GM21825 (cell line): ENCODE results near the gene BPIFA3.

Experiments used
- ATAC-seq: cut with Tn5 transposase; IDR thresholded peaks from one replicate; pipeline ENCODE4 v1.9.1; 2021; ENCODE audit warnings: mild to moderate bottlenecking, moderate library complexity; ENCODE audit not compliant: unreplicated experiment

Gene BPIFA3

GRCh38 chr20:33259371-33259770 is 42.2 kb downstream of the BPIFA3 start:
- ATAC-seq: no peak

GRCh38 chr20:33261465-33261864 is 44.3 kb downstream of the BPIFA3 start:
- ATAC-seq: no peak

GRCh38 chr20:33262658-33263065 is 45.5 kb downstream of the BPIFA3 start:
- no peak for ATAC-seq

GRCh38 chr20:33263784-33264183 is 46.6 kb downstream of the BPIFA3 start:
- ATAC-seq: no peak

GRCh38 chr20:33267701-33268100 is 50.5 kb downstream of the BPIFA3 start:
- ATAC-seq: no peak

- ATAC-seq: no peak
These were observed 55.2 kb downstream of the BPIFA3 start for GRCh38 chr20:33272155-33272873.

GRCh38 chr20:33273117-33273851 is 56.1 kb downstream of the BPIFA3 start:
- no peak for ATAC-seq

- no peak for ATAC-seq
These were observed 58.1 kb downstream of the BPIFA3 start for GRCh38 chr20:33275215-33275614.

GRCh38 chr20:33275871-33276270 is 58.7 kb downstream of the BPIFA3 start:
- ATAC-seq: no peak

GRCh38 chr20:33276303-33277113 is 59.4 kb downstream of the BPIFA3 start:
- ATAC-seq: no peak
